GM21515 (cell line): ENCODE results near the gene PXYLP1.
"Not testable (repeated sequence)": the region's sequence is repeated elsewhere in the genome, so short reads cannot be mapped to it uniquely, and the experiment has no call there.

ENCODE experiments used
- ATAC-seq: cut with Tn5 transposase; IDR thresholded peaks from one replicate; pipeline ENCODE4 v1.9.1; 2021; ENCODE audit not compliant: unreplicated experiment

The PXYLP1 gene, protein sequence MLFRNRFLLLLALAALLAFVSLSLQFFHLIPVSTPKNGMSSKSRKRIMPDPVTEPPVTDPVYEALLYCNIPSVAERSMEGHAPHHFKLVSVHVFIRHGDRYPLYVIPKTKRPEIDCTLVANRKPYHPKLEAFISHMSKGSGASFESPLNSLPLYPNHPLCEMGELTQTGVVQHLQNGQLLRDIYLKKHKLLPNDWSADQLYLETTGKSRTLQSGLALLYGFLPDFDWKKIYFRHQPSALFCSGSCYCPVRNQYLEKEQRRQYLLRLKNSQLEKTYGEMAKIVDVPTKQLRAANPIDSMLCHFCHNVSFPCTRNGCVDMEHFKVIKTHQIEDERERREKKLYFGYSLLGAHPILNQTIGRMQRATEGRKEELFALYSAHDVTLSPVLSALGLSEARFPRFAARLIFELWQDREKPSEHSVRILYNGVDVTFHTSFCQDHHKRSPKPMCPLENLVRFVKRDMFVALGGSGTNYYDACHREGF

DNA sequence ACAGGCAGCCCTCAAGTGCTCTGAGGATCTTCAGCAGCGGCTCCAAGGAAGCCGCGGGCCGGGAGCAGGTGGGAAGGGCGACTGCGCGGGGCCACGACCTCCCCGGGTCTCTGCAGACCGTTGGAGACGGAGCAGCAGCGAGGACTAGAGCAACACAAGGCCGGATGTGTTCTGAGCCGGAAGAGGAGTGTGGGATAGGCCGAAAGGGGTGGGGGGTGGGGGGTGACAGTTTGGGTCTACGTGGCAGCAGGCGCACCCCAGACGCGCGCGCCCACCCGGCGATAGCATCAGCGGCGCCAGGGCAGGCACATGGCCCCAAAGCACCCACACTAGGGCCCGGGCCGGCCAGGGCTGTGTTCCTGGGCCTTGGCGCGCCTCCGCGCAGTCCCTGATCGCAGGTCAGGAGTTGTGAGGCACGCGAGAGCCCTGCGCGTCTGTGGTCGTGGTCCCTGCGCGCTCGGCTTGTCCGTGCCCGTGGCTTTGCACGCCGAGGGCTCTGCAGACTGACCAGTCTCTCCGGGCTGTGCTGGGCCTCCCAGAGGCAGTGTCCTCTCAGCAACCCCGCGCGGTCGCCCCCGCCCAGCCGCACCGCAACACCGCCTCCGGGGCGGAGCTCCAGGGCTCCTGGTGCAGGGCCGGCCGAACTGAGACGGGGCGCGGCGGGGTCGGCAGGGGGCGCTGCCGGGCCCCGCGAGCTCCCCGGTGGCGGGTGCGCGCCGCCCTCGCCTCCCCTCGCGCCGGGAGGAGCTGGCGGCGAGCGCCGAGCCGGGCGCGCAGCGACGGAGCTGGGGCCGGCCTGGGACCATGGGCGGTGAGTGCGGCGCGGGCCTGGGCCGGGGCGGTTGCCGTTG, at the start of gene PXYLP1:
TSS of gene PXYLP1 (plus strand) at position 725 of the 851 bp plus-strand sequence. CDS start 28,351 bp downstream, outside the sequence.
- ATAC-seq = peak; percentile 95

DNA sequence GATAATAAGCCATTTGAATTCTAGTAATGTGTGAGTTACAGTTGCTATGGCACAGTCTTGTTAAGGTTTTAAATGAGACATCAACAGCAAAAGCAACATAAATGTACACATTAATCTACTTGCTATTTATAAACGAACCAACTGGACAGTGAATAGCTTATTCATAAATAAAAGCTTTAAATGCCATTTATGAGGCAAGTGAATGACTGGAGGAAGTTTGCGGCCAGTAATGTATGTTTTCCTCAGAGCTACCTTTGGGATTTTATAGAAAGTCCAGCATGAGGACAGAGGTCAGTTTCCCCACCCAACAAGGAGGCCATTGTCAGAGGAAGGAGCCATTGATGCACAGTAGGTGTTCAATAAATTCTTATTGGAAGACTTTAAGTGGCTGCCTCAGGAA, 48.0 kb upstream of the PXYLP1 start:
- ATAC-seq = no peak

DNA sequence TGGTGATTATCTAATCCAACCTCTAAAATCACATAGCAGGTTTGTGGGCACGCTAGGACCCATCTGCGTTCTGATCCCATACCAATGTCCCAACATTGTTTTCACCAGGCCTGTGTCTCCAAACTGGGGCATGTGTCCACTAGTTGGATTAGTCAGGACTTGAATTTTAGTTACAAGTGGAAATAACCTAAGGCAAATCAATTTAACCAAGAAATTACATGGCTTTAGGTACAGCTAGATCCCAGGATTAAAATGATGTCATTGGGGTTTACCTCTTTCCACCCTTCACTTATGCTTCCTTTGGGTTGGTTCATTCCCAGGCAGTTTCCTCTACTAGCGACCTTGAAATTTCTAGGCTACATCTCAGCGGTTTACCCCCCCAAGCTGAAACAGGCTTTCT, 47.2 kb upstream of the PXYLP1 start:
- ATAC-seq = no peak

DNA sequence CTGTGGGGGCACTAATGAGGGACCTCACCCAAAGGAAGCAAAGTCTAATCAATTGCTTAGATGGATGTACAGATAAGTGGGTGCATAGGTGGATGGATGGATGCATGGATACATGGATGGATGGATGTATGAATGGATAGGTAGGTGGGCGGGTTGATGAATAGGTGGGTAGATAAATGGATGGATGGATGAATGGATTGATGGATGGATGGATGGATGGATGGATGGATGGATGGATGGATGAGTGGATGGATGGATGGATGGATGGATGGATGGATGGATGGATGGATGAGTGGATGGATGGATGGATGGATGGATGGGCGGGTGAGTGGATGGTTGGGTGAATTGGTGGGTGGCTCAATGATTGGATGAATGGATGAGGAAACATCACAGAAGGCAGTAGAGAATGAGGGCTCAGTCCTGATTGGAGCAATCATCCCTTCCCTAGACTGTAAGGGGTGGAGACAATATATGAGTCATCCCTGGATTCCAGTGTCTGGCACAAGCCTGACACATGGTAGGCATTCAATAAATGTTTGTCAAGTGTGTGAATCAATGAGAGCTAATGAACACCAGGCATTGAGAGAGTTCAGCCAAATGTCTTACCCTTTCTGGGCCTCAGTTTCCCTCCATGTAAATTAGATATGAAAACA, 40.4 kb upstream of the PXYLP1 start:
- ATAC-seq = no peak

DNA sequence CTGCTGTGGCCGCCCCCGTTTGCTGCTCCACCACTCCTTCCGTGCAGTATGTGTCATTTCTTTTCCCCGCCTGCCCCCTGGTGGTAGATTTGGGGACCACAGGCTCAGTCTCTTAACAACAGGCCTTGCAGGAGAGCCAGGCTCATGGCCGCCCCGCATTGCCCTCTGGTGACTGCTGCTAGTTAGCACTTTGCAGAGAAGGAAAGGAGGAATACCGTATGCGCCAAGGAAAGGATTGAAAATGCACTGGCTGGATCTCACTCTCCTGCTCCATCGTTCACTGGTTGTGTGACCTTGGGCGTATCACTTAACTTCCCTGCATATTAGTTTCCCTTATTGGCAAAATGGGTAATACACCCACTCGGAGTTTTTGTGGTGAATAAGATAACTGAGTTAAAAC, 39.3 kb upstream of the PXYLP1 start:
- peak; percentile 100 for ATAC-seq

DNA sequence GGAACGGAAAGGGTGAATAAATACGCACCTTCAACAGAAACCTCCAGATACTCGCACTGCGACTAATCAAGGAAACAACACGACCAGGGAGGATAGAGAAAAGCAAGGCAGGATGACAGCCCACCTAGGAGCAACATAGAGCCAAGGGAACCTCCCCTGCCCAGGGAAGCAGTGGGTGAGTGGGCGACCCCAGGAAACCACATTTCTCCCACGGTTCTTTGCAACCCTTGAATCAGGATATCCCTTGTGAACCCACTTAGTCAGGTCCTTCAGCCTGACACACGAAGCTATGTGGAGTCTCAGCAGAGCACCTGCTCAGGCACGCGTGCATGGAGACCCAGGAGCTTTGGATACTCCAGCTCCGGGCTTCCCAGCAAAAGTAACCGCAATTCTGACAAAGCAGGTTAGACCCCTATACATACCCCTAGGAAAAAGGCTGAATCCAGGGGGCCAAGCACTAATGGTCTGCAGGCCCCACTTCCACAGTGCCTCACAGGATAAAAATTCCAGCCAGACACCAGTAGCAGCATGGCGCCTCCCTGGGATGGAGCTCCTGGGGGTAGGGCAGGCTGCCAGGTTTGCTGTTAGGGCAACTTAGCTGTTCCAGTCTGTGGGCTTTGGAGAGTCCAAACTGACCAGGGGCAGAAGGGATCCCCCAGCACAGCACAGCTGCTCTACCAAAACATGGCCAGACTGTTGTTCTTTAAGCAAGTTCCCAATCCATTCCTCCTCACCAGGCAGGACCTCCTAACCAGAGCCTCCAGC, 38.4 kb upstream of the PXYLP1 start:
- ATAC-seq = no peak

DNA sequence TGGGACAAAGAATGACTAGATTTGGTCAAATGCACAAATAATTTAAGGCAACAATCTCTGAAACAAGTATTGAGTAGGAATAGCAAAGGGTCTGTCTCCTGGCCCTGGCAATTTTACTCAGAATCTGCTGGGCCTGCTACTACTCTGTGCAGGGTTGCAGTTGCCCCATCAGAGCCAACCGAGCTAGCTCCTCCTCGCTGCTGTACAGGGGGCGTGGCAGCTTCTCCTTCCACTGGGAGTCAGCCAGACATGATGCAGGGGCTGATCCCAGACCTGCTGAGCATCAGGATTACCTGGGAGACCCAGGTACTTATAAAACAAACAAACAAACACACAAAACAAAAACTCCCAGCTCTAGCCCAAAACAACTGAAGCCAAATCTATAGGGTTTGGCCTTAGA, 30.5 kb upstream of the PXYLP1 start:
- ATAC-seq = no peak

DNA sequence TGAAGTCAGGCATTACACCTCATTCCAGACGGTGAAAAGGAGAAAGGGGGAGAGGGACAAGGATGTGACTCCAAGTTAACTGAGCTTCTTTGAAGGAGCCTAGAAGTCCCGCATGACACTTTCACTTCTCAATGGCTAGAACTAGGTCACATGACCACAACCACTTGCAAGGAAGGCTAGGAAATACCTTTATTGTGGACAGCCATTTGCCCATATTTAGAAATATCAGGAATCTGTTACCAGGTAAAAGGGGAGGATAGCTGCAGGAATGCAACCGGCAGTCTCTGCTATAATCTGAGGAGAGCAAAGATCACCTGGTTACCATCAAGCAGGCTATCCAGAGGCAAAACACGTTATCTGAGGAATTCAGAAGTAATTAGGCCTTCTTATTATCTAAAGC, 28.9 kb upstream of the PXYLP1 start:
- ATAC-seq = no peak

DNA sequence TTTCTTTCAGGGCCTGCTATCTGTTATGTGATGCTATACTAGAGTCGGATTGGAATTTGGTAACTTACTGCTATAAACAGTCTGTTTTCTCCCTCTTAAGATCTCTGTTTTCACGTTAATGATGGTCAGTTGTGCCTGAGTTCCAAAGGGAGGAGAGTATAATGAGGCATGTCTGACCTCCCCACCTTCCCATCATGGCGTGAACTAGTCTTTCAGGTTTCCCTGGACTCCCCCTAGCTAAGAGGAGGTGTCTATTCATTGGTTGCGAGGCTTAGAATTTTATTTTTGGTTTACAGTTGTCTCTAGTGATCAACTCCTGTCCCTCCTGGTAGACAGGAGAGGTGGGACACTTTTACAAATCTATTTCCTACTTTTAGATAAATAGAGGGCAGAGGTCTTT, 27.8 kb upstream of the PXYLP1 start:
- no peak for ATAC-seq

DNA sequence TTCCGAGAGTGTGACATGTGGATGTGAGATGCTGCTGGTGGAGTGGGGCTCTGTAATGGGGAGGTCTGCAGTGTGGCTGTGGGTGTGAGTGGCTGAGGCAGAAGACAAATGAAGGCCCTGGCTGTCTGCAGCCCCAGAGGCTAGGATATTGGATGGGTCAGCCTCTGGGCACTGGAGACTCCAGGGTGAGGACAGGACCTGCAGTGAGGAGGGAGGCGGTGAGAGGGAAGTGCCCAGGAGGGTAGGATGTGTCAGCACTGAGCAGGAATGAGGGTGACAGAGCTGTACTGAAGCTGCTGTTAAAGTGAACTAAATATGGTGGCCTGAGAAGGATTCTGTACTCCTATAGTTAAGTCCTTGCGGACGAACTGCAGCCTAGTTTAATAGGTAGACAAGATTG, 27.3 kb upstream of the PXYLP1 start:
- no peak for ATAC-seq

DNA sequence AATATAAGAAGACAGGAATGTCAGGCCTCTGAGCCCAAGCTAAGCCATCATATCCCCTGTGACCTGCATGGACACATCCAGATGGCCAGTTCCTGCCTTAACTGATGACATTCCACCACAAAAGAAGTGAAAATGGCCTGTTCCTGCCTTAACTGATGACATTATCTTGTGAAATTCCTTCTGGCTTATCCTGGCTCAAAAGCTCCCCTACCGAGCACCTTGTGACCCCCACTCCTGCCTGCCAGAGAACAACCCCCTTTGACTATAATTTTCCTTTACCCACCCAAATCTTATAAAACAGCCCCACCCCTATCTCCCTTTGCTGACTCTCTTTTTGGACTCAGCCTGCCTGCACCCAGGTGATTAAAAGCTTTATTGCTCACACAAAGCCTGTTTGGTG, 20.3 kb upstream of the PXYLP1 start:
- ATAC-seq = not testable (repeated sequence)

DNA sequence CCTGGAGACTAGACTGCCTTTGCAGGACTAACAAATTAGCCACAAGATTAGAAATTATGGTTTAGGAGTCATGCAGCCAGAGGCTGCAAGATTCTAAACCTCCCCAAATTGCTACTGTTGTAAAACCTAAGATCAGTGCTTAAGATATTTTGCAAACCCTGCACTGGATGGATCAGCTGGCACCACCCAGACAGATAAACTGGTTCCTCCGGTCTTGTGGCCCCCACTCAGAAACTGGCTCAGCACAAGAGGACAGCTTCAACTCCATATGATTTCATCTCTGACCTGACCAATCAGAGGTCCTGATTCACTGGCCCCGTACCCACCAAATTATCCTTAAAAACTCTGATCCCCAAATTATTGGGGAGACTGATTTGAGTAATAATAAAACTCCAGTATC, 19.5 kb upstream of the PXYLP1 start:
- no peak for ATAC-seq

DNA sequence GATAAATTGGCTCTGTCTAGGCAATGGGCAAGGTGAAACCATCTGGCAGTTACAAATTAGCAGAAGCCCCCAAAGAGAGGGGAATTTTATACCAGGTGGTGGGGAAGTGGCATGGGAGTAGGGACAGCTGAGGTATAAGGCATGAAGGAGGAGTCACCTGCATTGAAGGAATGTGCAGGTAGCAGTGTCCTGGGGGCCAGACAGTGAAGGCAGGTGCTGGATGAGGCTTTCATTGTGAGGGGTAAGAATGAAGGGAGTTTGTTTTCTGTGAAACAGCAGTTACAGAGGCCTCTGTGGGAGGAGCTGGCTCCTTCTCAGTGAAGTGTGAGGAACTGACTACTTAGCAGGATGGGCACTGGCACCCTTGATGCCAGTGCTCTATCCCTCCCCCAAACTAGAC, 19.1 kb upstream of the PXYLP1 start:
- ATAC-seq = no peak

DNA sequence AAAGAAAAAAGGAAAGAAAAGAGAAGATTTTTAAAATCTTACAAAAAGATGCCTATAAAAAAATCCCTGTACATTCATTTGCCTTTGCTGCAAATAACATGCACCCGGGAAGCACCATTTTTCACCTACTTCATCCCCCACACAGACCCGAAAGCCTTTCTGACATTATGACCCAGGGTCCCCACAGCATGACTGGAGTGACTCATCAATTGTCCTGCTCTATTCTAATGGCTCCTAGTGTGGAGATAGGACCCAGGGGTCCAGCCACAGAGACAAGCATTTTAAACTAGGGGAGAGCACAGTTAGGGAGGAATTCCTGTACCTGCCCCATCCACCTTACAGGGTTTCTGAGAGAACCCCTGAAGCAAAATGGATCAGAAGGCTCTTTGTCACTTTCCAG, 14.7 kb upstream of the PXYLP1 start:
- no peak for ATAC-seq

DNA sequence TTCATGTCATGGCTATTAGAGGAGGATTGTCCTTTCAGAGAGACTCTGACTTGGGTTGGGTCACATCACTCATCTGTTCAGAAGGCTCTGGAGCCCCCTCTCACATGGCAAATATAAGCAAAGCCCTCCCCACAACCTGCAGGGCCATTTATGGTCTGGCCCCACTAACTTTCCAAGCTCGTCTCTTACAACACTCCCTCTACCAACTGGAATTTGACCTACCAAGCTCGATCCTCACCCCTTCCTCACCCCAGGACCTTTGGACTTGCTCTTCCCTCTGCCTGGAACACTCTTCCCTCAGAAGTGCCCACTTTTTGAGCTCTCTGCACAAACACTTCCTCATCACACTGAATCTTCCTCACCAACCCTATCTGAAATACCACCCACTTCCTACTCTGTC, 14.2 kb upstream of the PXYLP1 start:
- ATAC-seq = no peak

DNA sequence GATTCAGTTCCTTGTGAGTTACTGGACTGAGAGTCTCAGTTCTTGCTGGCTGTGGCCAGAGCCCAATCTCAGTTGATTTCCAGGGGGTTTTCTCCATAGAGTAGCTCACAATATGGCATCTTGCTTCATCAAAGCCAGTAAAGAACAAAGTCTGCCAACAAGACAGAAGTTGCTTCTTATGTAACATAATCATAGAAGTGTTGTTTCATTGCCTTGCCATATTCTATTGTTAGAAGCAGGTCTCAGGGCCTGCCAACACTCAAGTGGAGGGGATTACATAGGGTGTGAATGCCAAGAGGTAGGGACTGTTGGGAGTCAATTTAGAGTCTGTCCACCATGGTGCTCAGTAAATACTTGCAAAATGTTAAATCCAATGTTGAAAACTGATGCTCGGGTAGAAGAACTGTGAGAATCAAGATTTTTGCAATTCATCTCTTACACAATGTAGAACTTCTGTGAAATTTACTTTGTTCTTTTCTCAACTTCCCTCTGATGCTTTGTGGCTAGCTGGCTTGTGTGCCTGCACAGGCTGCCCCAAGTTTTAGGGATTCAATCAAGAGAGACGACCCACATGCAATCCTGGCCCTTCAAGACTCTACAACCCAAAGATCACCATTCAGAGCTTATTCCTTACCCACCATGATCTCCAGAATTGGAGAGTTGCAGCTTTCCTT, 13.3 kb upstream of the PXYLP1 start:
- no peak for ATAC-seq

DNA sequence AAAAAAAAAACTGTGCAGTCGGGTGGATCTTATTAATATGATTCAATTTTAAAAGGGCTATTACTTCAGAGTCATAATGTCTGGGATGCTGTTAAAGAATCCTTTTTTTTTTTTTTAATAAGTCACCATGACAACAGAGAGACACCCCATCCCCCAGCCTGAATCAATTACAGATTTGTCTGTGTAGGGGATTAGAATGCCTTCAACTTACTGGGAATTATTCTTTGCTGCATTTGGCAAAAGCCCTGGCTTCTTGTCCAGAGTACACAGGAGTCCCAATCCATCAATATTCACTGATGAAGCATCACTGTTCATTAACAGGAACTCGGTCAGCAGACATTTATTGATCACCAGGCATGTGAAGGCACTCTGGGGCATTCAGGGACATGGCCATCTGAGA, 12.7 kb upstream of the PXYLP1 start:
- no peak for ATAC-seq

DNA sequence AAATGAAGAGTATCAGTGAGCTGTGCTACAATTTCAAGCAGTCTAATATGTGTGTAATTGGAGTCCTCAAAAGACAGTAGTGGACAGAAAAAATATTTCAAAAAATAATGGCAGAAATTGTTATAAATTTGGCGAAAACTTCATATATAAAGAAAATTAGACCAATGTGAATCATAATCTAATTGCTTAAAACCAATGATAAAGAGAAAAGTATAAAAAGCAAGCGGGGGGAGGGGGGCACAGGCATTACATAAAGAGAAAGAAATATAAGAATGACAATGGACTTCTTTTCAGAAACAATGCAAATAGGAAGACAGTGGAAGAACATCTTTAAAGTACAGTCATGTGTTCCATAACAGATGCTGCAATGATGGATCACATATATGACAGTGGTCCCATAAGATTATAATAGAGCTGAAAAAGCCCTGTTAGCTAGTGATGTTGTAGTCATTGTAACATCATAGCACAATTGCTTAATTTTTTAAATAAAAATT, 7.9 kb upstream of the PXYLP1 start:
- ATAC-seq = no peak

DNA sequence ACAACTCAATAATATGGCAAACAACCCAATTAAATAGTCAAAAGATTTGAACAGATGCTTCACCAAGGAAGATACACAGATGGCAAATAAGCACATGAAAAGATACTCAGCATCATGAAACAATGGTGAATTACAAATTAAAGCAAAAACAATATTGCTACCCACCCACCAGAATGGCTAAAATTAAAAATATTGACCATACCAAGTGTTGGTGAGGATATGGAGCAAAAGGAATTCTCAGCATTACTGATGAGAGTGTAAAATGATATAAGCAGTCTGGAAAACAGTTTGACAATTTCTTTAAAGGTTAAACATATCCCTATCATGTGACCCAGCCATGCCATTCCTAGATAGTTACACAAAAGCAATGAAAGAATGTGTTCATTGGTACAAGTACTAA, 5.7 kb upstream of the PXYLP1 start:
- ATAC-seq = no peak

DNA sequence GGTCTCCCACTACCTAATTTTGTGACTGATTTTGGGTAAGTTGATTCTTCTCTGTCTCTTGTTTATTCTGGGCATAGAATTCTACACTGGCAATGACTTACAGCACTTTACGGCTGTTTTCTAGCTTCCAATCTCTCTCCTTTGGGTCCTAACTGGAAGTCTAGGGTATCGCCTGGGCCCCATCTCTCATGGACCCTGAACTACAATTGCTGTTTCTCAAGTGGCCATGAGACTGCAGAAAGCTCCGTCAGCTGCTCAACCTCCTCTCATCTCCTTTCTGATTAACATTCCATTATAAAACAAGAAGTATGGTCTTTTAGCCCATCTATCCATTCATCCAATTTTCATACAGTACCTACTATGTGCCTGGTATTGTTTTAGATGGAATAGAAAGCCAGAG, 4.4 kb upstream of the PXYLP1 start:
- no peak for ATAC-seq
